A549 (cell line): ENCODE results near the gene BOK. TPM values are rescaled to one million over a fixed set of nuclear protein-coding genes. Genes with fewer than 3 reads are reported as not detected.

Source experiments
- ATAC-seq, 2 experiments: fragments of 200-7000 bp in 1 of 2; fragments of >200 bp in 1 of 2; cut with Nextera tagmentation in 1 of 2; cut with Tn5 transposase in 1 of 2; 3 replicates each; pipeline versions ENCODE4 v1.8.0 to v1.9.1; 2018 to 2020; ENCODE audit warnings: mild to moderate bottlenecking in 1 of 2, moderate library complexity in 1 of 2
- CTCF ChIA-PET: fragments of 300-600 bp; sonication (Branson Sonifier 250); formaldehyde crosslinking; extraction: SDS; loops from one replicate; lab custom pipeline; 2021; ENCODE audit warnings: antibody characterized with exemption, inconsistent platforms; lab: Yijun Ruan, JAX
- POLR2A ChIA-PET: fragments of 350-600 bp; formaldehyde crosslinking; extraction: SDS; loops from one replicate; lab custom pipeline; 2021; ENCODE audit warnings: antibody characterized with exemption, inconsistent platforms; lab: Yijun Ruan, JAX
- DNase-seq, 2 experiments: peaks; one replicate each; pipeline versions ENCODE4 v3.0.0 to v3.0.0-alpha.2; 2011 to 2016; ENCODE audit warnings: low read depth in 1 of 2, low spot score in 1 of 2
- FAIRE-seq: peaks from 2 replicates; lab custom pipeline; 2011; peaks lifted over from hg19 to GRCh38; lab: Jason Lieb, UNC
- H3K27ac ChIP-seq, 2 experiments: fragments of >200 bp; sonication (Bioruptor Twin); formaldehyde crosslinking; 3 replicates each; pipeline ENCODE4 v1.5.1; 2016 to 2017
- H3K4me1 ChIP-seq: fragments of >200 bp; sonication (Bioruptor Twin); formaldehyde crosslinking; 3 replicates; pipeline ENCODE4 v1.6.1; 2016
- H3K4me2 ChIP-seq: fragments of >200 bp; sonication (Bioruptor Twin); formaldehyde crosslinking; 3 replicates; pipeline ENCODE4 v1.6.1; 2016
- H3K4me3 ChIP-seq: fragments of >200 bp; sonication (Bioruptor Twin); formaldehyde crosslinking; 3 replicates; pipeline ENCODE4 v1.5.1; 2016
- H3K9me3 ChIP-seq: fragments of >200 bp; sonication (Bioruptor Twin); formaldehyde crosslinking; 3 replicates; pipeline ENCODE4 v1.6.1; 2016
- BCL3 ChIP-seq: fragments of >200 bp; sonication (Bioruptor Twin); formaldehyde crosslinking; IDR thresholded peaks from 3 replicates; pipeline ENCODE4 v1.6.1; 2016
- BHLHE40 ChIP-seq: IDR thresholded peaks from 2 replicates; pipeline ENCODE4 v1.6.1; 2012; ENCODE audit warnings: low read depth, low read length, inconsistent platforms
- CHD2 ChIP-seq: fragments of 150-350 bp; IDR thresholded peaks from 2 replicates; pipeline ENCODE4 v1.6.1; 2014; ENCODE audit warnings: low read length; ENCODE audit not compliant: partially characterized antibody
- CTCF ChIP-seq: fragments of >200 bp; sonication (Bioruptor Twin); formaldehyde crosslinking; IDR thresholded peaks from 3 replicates; pipeline ENCODE4 v1.5.1; 2016
- E2F6 ChIP-seq: IDR thresholded peaks from 2 replicates; pipeline ENCODE4 v1.6.1; 2012; ENCODE audit warnings: low read depth, borderline replicate concordance
- ESRRA ChIP-seq: fragments of 150-350 bp; IDR thresholded peaks from 2 replicates; pipeline ENCODE4 v1.6.1; 2014; ENCODE audit warnings: mild to moderate bottlenecking, low read length, borderline replicate concordance
- FOSB ChIP-seq: fragments of 250-450 bp; sonication (Bioruptor Pico); IDR thresholded peaks from 2 replicates; pipeline ENCODE4 v1.5.0; 2020; ENCODE audit warnings: mild to moderate bottlenecking, moderate library complexity
- GATA3 ChIP-seq: IDR thresholded peaks from 2 replicates; pipeline ENCODE4 v1.6.1; 2012; ENCODE audit warnings: borderline replicate concordance
- HDAC2 ChIP-seq: fragments of 200-600 bp; sonication (generic); IDR thresholded peaks from 2 replicates; pipeline ENCODE4 v1.6.1; 2016
- HEYL ChIP-seq: fragments of 250-450 bp; sonication (Bioruptor Pico); IDR thresholded peaks from 2 replicates; pipeline ENCODE4 v1.8.0; 2021; ENCODE audit warnings: mild to moderate bottlenecking, moderate library complexity
- HOXA7 ChIP-seq: fragments of 250-450 bp; sonication (Bioruptor Pico); IDR thresholded peaks from 2 replicates; pipeline ENCODE4 v1.5.0; 2020; ENCODE audit warnings: mild to moderate bottlenecking, moderate library complexity
- KDM5A ChIP-seq: fragments of 200-600 bp; sonication (generic); IDR thresholded peaks from 2 replicates; pipeline ENCODE4 v1.6.1; 2016; ENCODE audit warnings: antibody characterized with exemption, mild to moderate bottlenecking
- MAFK ChIP-seq: fragments of 450-650 bp; IDR thresholded peaks from 2 replicates; pipeline ENCODE4 v1.6.1; 2014; ENCODE audit not compliant: partially characterized antibody
- MAZ ChIP-seq: fragments of 150-350 bp; IDR thresholded peaks from 2 replicates; pipeline ENCODE4 v1.6.1; 2014; ENCODE audit warnings: antibody characterized with exemption, low read depth, low read length, borderline replicate concordance
- NR3C1 ChIP-seq: fragments of >200 bp; sonication (Bioruptor Twin); formaldehyde crosslinking; IDR thresholded peaks from 3 replicates; pipeline ENCODE4 v1.6.1; 2017
- POLR2AphosphoS2 ChIP-seq: conservative IDR thresholded peaks from 2 replicates; pipeline ENCODE4 v1.6.1; 2012; ENCODE audit warnings: low read length, improper control_type of control experiment, inconsistent platforms
- RARB ChIP-seq: fragments of 250-450 bp; sonication (Bioruptor Pico); IDR thresholded peaks from 2 replicates; pipeline ENCODE4 v1.8.0; 2021; ENCODE audit warnings: mild to moderate bottlenecking, moderate library complexity
- RCOR1 ChIP-seq: fragments of 150-350 bp; IDR thresholded peaks from 2 replicates; pipeline ENCODE4 v1.6.1; 2014; ENCODE audit warnings: antibody characterized with exemption, low read length, low read depth
- REST ChIP-seq: fragments of 200-600 bp; sonication (generic); IDR thresholded peaks from 2 replicates; pipeline ENCODE4 v1.6.1; 2016; ENCODE audit warnings: antibody characterized with exemption, mild to moderate bottlenecking, moderate library complexity
- RFX5 ChIP-seq: fragments of 450-650 bp; IDR thresholded peaks from 2 replicates; pipeline ENCODE4 v1.7.1; 2014; ENCODE audit warnings: antibody characterized with exemption, mild to moderate bottlenecking, moderate library complexity
- SREBF2 ChIP-seq: fragments of 450-650 bp; IDR thresholded peaks from 2 replicates; pipeline ENCODE4 v1.6.1; 2014; ENCODE audit warnings: mild to moderate bottlenecking, moderate library complexity
- ZNF302 ChIP-seq: fragments of 250-450 bp; sonication (Bioruptor Pico); IDR thresholded peaks from 2 replicates; pipeline ENCODE4 v1.9.0; 2021; ENCODE audit warnings: inconsistent platforms, mild to moderate bottlenecking, moderate library complexity
- WGBS: methylation state at CpG from one replicate; pipeline ENCODE4 v1.1.6; 2017; ENCODE audit errors: missing lambda C conversion rate; 5-methylcytosine and 5-hydroxymethylcytosine counted together
- polyA plus RNA-seq, 4 experiments: library from polyadenylated mRNA; depleted of rRNA in 3 of 4; stranded (reverse); fragments of >200 nt; fragmentation: RNase III in 1 of 4; extraction: RNeasy Plus Mini Kit Qiagen cat#74134 plus additional on column Dnase treatment in 1 of 4; gene quantifications; 2 replicates in 3 of 4; 3 replicates in 1 of 4; pipeline ENCODE4 v1.2.3, GENCODE V29; 2011 to 2017

BOK gene
- polyA plus RNA-seq, 2 of the 4 experiments (the other 2 are of a cell fraction) = 5.0 to 12.6 TPM

- TF ChIP-seq POLR2AphosphoS2 (no peak), BHLHE40 (no peak)
- TF ChIP-seq, all 56 proteins: peak for 0
- Histone ChIP-seq H3K4me1 (peaks cover 13% of the 10 kb centered on the region), H3K4me3 (no peak overlapping the region), H3K9me3 (no peaks in the 10 kb centered on the region), H3K4me2 (no peak overlapping the region), H3K27ac (no peak overlapping the region)
- ChIA-PET CTCF (interaction anchor here (0.9 kb wide), 1 partner anchor 10 kb away, joined by 3 read pairs; no protein-coding TSS in a partner anchor), POLR2A (interaction anchor here (0.6 kb wide), 1 partner anchor 207 kb away, joined by 3 read pairs; no protein-coding TSS in a partner anchor)
- no peak for FAIRE-seq
- no peak for DNase-seq
- 87% methylated on average over 6 of the region's 6 CpGs for WGBS
- ATAC-seq = no peak
Measured at GRCh38 chr2:241511091-241511741, 47.3 kb upstream of the BOK start.

GRCh38 chr2:241514553-241514952 lies 44.0 kb upstream of the BOK start:
- Histone ChIP-seq H3K4me3 (no peak overlapping the region), H3K9me3 (no peaks in the 10 kb centered on the region), H3K4me1 (no peaks in the 10 kb centered on the region), H3K4me2 (no peak overlapping the region), H3K27ac (no peak overlapping the region)
- no peak for DNase-seq
- peak; percentile 55 to 61; a peak in 4 of 6 replicates for ATAC-seq
- TF ChIP-seq E2F6 = no peak
- no peak for TF ChIP-seq KDM5A
- no peak for TF ChIP-seq MAZ
- no peak for TF ChIP-seq CTCF
- TF ChIP-seq HOXA7 = no peak
- TF ChIP-seq, all 56 proteins: peak for 0
- ChIA-PET CTCF (no interaction called here), POLR2A (no interaction called here)
- no peak for FAIRE-seq
- 70% methylated on average over 5 of the region's 5 CpGs for WGBS

GRCh38 chr2:241514986-241515737 lies 43.4 kb upstream of the BOK start:
- Histone ChIP-seq H3K27ac (no peak overlapping the region), H3K9me3 (no peaks in the 10 kb centered on the region), H3K4me3 (no peak overlapping the region), H3K4me1 (no peaks in the 10 kb centered on the region), H3K4me2 (no peak overlapping the region)
- FAIRE-seq = no peak
- peak in 1 of 2 experiments; percentile 16; a peak in 2 of 6 replicates for ATAC-seq
- 75% methylated on average over 10 of the region's 10 CpGs for WGBS
- no peak for DNase-seq
- ChIA-PET POLR2A (no interaction called here), CTCF (interaction anchor here (1.0 kb wide), 1 partner anchor 11 kb away, joined by 6 read pairs; no protein-coding TSS in a partner anchor)
- TF ChIP-seq NR3C1 (no peak), BCL3 (no peak), SREBF2 (no peak), ZNF302 (no peak), HEYL (CRISPR knock-in tag) (no peak), MAFK (no peak), RFX5 (no peak), GATA3 (no peak), CTCF (no peak), RARB (CRISPR knock-in tag) (no peak), HDAC2 (no peak), REST (no peak), FOSB (no peak), RCOR1 (no peak), CHD2 (no peak), ESRRA (no peak), POLR2AphosphoS2 (no peak)
